ENCODE measurements around the gene PPARD.

- TF ChIP-seq CTCF (IDR thresholded peaks at IDR 0.05): no peak
- TF ChIP-seq POLR2A (IDR thresholded peaks at IDR 0.05): no peak
Measured at GRCh38 chr6:35468980-35469750, 126.8 kb downstream of the PPARD start.

All from adrenal gland (tissue), 5 donors.